Stimulated activated CD8-positive, alpha-beta memory T cell treated with anti-CD3 and anti-CD28 coated beads, Interleukin-4, amount 100 ng/mL, for 4 hours (primary cell): Measurements from ENCODE around the gene NLE1.
"Not testable (repeated sequence)": the region's sequence is repeated elsewhere in the genome, so short reads cannot be mapped to it uniquely, and the experiment has no call there.

Experiments
- DNase-seq, 2 donors: peaks; one replicate each; pipeline ENCODE4 v3.0.0-alpha.2; 2020; ENCODE audit warnings: low read depth in 2 of 2, low spot score in 1 of 2

Gene NLE1

GRCh38 chr17:35162755-35163154 is 20.7 kb upstream of the NLE1 start:
- no peak for DNase-seq

DNA sequence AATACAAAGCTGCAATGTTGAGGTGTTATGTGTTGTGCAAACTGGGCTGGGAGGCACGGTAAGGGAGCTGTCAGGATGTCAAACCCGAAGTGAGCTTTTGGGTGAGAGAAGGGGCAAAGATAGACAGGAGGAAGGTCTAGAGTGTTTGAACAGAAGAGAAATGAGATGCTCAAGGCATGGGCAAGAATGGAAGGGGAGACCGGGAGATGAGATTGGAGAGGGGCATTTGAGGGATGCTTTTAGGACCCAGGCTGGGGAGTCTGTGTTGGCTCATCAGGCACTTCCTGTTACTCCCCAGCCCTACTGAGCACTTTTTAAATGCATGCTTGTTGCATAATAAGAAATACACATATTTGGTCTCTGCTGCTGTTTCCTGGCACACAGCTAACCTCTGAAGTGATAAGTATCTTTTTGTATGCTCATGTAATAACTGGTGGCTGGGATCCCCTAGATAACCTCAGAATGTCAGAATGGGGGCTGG is 19.2 kb upstream of the NLE1 start:
- DNase-seq: no peak

- DNase-seq: no peak
These were observed 18.5 kb upstream of the NLE1 start for GRCh38 chr17:35160354-35161201.

- no peak for DNase-seq
These were observed 17.8 kb upstream of the NLE1 start for GRCh38 chr17:35159940-35160339.

- no peak for DNase-seq
These were observed 13.1 kb upstream of the NLE1 start for GRCh38 chr17:35155246-35155645.

- DNase-seq: no peak
These were observed 12.4 kb upstream of the NLE1 start for GRCh38 chr17:35154196-35155165.

DNA sequence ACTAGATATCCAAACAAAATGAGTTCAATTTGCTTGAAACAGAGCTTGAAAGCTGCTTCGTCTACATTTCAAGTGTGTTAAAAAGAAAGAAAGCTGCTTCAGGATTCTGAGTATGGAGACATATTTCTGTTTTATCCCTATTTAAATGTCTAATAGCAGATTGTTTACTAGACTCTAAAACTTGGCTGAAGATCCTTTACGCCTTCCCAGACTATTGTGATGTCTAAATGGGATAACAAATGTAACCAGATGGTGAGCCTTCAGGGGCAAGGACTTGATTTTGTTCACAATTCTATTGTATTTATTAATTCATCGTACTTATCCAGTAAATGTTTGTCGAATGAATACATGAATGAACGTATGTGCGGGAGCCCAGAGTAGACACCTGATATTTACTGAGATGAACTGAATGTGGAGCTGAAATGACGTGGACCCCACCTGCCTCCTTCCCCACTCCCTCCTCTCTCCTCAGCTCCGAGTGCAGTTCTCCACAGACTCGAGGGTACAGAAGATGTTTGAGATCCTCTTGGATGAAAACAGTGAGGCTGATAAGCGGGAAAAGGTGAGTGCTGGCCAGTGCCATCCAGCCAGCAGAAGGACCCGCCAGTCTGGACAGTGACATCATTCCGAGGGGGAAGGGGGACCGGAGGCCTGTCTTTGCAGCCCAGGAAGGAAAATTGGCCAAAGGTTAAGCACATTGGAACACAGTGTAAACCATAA is 10.5 kb upstream of the NLE1 start:
- no peak for DNase-seq

- DNase-seq: not testable (repeated sequence)
These were observed 9.0 kb upstream of the NLE1 start for GRCh38 chr17:35151080-35151479.

DNA sequence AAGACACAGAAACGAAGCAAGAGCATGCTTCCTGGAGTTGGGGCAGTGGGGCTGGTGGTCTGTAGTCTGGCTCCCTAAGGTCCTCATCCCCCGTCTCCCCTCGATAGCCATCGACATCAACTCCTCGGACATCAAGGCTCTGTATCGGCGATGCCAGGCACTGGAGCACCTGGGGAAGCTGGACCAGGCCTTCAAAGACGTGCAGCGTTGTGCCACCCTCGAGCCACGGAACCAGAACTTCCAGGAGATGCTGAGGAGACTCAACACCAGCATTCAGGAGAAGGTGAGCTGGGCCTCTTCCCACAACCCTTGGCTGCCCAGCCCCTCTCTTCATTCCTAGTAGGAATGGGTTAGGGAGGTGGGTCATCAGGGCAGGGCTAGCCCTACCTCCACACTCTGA is 7.8 kb upstream of the NLE1 start:
- no peak for DNase-seq

GRCh38 chr17:35148144-35148543 is 6.0 kb upstream of the NLE1 start:
- no peak for DNase-seq

DNA sequence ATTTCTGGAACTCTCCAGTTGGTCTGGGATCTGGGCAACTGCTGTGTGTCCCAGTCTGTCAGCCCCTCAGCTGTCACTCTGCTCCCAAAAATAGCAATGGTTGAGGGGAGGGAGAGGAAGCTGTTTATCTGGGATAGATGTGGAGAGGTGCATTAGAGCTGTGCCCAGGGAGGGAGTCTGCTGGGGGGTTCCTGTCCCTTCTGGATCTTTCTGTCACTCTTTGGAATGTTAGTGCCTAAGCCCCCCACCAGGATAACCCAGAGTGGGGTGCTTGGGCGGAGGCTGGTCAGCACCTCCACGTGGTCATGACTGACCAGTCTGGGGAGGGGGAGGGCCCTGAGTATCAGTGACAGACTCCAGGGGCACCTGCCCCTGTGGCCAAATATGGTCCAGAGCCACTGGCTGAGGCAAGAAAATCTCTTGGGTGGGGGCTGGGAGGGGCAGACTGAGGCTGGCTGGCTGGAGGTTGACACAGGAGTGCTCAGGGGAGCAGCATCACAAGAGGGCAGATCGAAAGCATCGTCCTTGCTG is 5.3 kb upstream of the NLE1 start, which contains the start of gene UNC45B:
Gene UNC45B, plus strand, starts transcription at position 443 of the 531 bp plus-strand sequence. CDS start 447 bp downstream, outside the sequence.
- no peak for DNase-seq

GRCh38 chr17:35146214-35146833 is 4.2 kb upstream of the NLE1 start:
- no peak for DNase-seq

- DNase-seq: no peak
These were observed 2.7 kb upstream of the NLE1 start for GRCh38 chr17:35144840-35145239.

GRCh38 chr17:35142467-35142796 is 329 bp upstream of the NLE1 start:
- DNase-seq: no peak

DNA sequence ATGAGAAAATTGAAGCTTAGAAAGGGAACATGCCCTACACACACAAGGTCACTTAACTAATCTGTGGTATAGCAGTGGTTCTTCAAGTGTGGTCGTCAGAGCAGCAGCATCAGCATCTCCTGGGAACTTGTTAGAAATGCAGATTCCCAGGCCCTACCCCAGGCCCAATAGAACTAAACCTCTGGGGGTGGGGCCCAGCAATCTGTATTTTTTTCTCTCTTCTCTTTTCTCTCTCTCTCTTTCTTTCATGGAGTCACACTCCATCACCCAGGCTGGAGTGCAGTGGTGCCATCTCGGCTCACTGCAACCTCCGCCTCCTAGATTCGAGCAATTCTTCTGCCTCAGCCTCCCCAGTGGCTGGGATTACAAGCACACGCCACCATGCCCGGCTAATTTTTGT is 3.9 kb downstream of the NLE1 start:
- DNase-seq: no peak

DNA sequence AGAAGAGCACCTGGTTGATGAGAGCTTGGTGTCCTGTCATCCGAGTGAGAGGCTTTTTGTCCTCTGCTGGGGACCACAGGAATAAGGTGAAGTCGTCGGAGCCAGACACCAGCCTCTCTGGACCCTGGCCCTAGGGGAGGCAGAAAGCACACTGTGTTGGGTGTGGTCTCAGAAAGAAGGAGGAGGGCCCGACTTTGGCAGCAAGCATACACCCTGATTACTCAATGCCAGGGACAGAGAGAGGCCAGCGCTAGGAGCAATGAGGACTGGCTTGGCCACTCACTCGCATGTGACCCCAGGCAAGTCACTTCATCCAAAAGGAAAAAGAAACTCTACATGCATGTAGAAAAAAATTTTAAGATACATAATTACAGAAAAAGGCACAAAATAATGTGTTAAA is 6.8 kb downstream of the NLE1 start:
- no peak for DNase-seq

DNA sequence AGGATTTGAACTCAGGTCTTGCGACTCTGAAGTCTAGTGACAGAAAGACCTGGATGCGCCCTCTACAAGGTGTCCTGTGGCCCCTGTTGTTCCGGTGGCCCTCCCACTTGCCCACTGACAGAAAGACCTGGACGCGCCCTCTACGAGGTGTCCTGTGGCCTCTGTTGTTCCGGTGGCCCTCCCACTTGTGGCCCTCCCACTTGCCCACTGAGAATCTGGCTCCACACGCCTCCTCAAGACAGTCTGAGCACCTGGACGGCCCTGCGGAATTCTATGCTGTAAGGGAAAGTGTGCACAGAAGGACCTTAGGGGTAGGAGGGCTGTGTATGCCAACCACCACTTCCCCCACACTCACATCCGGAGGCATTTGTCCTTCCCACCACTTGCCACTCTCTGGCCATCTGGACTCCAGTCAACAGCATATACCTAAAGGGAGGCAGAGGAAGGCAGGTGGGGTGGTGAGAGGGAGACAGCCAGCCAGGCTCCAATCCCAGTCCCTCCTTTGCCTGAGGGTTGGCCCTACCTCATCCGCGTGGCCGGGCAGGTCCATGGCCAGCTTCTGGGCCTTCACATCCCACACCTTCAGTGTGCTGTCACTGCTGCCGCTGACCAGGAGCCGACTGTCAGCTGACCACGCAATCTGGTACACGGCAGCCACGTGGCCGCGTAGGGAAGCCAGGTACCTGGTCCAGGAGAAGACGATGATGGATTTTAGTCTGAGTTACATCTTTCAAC is 9.1 kb downstream of the NLE1 start:
- DNase-seq: no peak

- DNase-seq: no peak
These were observed 10.0 kb downstream of the NLE1 start for GRCh38 chr17:35132099-35132498.

DNA sequence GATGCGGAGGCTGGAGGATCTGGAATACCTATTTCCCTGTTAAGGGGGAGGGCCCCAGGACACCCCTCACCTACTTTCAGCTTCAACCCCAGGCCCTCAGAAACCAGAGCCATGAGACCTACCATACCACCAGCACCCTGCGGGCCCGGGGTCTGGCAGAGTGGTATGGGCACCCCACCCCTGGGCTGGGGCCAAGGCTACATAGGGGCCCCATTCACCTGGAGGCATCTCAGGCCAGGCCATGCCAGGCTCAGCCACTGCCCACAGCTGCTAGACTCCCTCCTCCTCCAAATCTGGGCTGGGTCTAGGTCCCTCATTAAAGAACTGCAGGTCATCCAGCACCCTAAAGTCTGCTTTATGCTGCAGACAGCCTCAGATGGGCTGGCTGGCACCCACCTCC is 11.7 kb downstream of the NLE1 start:
- no peak for DNase-seq

DNA sequence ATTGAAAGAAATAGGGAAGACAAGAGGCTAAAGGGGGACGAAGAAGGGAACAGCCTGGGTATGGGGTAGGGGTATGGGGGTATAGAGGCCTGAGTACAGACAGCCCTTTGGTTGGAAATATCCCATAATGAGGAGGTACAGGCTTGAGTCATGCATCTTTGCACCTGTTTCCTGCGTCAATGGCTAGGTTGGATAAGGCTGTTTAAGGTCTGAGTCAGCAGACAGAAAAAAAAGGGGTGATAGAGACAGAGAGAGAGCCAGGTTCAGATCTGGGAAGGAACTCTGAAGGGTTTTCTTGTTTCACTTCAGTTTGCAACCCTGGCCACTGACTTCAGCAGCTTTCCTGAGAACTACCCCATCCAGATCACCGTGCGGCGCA is 12.1 kb downstream of the NLE1 start:
- DNase-seq: no peak
